IPS-18a (cell line): ENCODE measurements around the gene ATP2A2.

Experiments
- H3K27ac ChIP-seq: one replicate; pipeline ENCODE4 v1.5.1; 2013; ENCODE audit warnings: low read length
- H3K27me3 ChIP-seq: one replicate; pipeline ENCODE4 v1.6.1; 2013; ENCODE audit warnings: mild to moderate bottlenecking, low read length; ENCODE audit not compliant: control insufficient read depth, insufficient read depth
- H3K36me3 ChIP-seq: one replicate; pipeline ENCODE4 v1.6.1; 2013; ENCODE audit warnings: low read depth, low read length; ENCODE audit not compliant: control insufficient read depth
- H3K4me1 ChIP-seq: one replicate; pipeline ENCODE4 v1.6.1; 2013; ENCODE audit warnings: low read depth, low read length; ENCODE audit not compliant: control insufficient read depth
- H3K4me3 ChIP-seq: one replicate; pipeline ENCODE4 v1.5.1; 2013; ENCODE audit warnings: low read length
- H3K9ac ChIP-seq: one replicate; pipeline ENCODE4 v1.6.1; 2013; ENCODE audit warnings: mild to moderate bottlenecking, low read length, moderate library complexity
- H3K9me3 ChIP-seq: one replicate; pipeline ENCODE4 v1.6.1; 2013; ENCODE audit warnings: low read depth, low read length; ENCODE audit not compliant: control insufficient read depth

ATP2A2 gene

DNA sequence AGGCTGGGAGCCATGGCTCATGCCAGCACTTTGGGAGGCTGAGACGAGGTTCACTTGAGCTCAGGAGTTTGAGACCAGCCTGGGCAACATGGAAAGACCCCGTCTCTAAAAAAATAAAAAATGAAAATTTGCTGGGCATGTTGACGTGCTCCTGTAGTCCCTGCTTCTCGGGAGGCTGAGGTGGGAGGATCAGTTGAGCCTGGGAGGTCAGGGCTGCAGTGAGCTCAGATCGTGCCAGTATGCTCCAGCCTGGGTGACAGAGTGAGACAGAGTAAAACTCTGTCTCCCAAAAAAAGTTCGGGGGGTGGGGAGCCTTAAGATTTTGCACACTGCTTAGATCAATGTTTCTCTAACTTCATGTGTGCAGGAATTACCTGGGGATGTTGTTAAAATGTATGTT is 30.9 kb downstream of the ATP2A2 start:
- no peak overlapping the region for H3K27ac ChIP-seq
- no peak overlapping the region for H3K9ac ChIP-seq
- no peaks in the 10 kb centered on the region for H3K4me1 ChIP-seq
- H3K36me3 ChIP-seq, result peaks cover 24% of the 10 kb centered on the region
- no peaks in the 10 kb centered on the region for H3K27me3 ChIP-seq
- H3K4me3 ChIP-seq, result no peak overlapping the region
- no peaks in the 10 kb centered on the region for H3K9me3 ChIP-seq

DNA sequence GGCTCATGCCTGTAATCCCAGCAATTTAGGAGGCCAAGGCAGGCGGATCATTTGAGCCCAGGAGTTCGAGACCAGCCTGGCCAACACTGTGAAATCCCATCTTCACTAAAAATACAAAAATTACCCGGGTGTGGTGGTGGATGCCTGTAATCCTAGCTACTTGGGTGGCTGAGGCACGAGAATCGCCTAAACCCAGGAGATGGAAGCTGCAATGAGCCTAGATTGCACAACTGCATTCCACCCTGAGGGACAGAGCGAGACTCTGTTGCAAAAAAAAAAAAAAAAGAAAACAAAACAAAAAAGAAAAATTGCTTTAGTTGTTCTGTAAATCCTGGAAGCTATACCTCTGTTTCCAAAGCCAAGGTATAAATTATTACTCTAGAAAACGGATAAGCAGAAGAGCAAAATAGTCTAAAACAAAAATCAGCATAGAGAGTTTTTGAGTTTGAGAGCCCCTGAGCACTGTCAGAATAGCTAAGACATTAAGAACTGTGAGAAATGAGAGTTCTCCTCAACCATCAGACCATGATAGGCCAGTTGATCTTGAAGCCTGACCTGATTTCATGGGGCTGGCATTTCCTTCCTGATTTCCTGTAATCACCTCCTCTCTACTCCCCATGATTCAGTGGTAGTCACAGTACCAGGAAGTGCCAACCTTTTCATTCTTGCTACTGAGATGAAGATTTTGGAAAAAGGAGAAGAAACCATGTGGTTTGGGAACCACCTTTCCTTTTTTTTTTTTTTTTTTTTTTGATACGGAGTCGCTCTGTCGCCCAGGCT is 31.7 kb downstream of the ATP2A2 start:
- H3K4me3 ChIP-seq, result no peak overlapping the region
- no peaks in the 10 kb centered on the region for H3K27me3 ChIP-seq
- H3K4me1 ChIP-seq, result no peaks in the 10 kb centered on the region
- H3K36me3 ChIP-seq, result peaks cover 28% of the 10 kb centered on the region
- no peak overlapping the region for H3K27ac ChIP-seq
- no peak overlapping the region for H3K9ac ChIP-seq
- no peaks in the 10 kb centered on the region for H3K9me3 ChIP-seq

DNA sequence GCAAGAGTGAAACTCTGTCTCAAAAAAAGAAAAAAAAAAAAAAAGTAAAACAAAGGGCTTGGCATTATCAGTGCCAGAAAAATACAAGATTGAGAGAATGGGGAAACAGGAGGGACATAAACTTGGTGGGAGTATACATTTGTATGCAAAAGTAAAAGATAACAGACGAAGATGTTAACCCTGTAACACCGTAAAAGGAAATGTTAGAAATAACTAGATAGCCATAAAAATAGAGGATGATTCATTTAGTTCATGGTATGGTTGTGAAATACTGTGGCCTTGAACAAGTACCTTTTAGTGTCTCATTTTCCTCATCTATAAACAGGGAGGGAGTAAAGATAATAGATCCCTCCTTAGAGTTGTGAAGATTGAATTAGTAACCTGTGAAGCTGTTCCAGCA is 33.3 kb downstream of the ATP2A2 start:
- Histone ChIP-seq H3K36me3 (peaks cover 29% of the 10 kb centered on the region), H3K4me1 (no peaks in the 10 kb centered on the region), H3K4me3 (no peak overlapping the region), H3K9ac (no peak overlapping the region), H3K27me3 (no peaks in the 10 kb centered on the region), H3K9me3 (no peaks in the 10 kb centered on the region), H3K27ac (no peak overlapping the region)

DNA sequence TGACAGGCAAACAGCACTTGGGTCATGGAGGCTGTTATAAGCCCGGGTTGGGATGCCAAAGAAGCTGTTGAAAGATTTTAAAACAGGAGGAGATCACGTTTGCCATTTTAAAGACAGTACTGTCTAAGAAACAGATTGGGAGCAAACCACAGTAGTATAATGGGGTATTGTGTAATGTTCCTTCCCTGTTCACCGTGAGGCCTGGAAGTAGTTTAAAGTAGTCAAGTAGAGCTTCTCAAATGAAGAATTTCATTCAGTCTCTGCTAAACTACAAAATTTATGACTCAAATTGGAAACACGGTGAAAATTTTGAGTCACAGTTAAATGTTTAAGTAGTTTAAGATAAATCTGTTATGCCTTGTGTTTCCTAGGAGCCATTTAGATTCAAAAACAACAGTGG is 35.8 kb downstream of the ATP2A2 start:
- no peaks in the 10 kb centered on the region for H3K4me1 ChIP-seq
- no peak overlapping the region for H3K4me3 ChIP-seq
- no peaks in the 10 kb centered on the region for H3K9me3 ChIP-seq
- peaks cover 33% of the 10 kb centered on the region for H3K36me3 ChIP-seq
- H3K27ac ChIP-seq, result no peak overlapping the region
- H3K9ac ChIP-seq, result no peak overlapping the region
- no peaks in the 10 kb centered on the region for H3K27me3 ChIP-seq

DNA sequence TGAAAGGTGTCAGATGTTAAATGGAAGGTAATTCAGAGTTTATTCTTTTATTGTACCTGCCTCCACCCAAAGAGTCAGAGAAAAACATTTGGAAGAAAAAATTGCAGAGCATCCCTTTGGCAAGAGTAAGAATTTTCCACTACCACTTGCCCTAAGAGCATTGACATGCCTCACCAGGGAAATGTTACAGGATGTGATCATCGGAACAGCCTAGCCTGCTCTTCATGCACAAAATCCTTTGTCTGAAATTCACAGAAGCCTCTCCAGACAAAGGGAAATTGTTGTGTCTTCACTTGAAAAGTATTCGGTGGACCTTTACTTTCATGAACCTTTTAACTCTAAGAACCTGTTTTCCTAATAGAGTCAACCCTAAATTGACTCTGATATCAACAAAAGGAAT is 36.9 kb downstream of the ATP2A2 start:
- H3K27ac ChIP-seq, result no peak overlapping the region
- H3K27me3 ChIP-seq, result no peaks in the 10 kb centered on the region
- peaks cover 35% of the 10 kb centered on the region for H3K36me3 ChIP-seq
- no peaks in the 10 kb centered on the region for H3K4me1 ChIP-seq
- H3K9ac ChIP-seq, result no peak overlapping the region
- H3K9me3 ChIP-seq, result no peaks in the 10 kb centered on the region
- no peak overlapping the region for H3K4me3 ChIP-seq

DNA sequence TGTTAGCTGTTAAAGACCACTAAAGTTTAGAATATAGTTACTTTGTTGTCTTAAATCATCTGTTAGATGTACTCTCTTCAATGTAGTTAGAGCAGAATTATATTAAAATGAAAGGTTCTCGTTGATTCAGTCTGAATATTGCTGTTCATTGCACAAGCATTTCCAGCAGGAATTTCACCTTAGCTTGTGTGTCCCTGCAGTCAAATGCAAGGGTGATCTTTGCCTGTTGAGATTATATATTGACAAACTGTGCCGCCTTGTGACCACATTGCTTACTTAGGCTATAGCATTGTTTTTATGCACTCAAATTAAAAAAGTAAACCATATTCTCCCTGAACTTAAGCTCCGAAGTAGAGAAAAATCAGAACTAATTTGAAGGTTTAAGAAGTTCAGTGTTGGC is 39.5 kb downstream of the ATP2A2 start:
- Histone ChIP-seq H3K4me3 (no peak overlapping the region), H3K27me3 (no peaks in the 10 kb centered on the region), H3K27ac (no peak overlapping the region), H3K4me1 (no peaks in the 10 kb centered on the region), H3K36me3 (peaks cover 44% of the 10 kb centered on the region), H3K9ac (no peak overlapping the region), H3K9me3 (no peaks in the 10 kb centered on the region)

DNA sequence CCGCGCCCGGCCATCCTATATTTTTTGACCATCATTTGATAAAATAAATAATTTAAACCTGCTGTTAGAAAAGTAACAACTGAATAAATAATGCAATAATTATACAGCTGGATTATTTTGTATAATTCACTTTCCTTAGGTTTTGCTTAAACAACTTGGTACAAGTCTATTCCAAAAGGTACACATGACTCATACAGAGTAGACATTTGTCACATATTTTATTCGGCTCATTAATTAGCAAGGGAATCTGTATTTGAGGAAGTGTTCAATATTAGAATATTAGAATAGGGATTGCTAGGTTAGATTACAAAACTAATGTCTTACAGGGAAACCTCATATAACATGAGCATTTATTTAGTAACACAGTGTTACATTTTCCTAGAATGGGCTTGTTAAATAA is 48.7 kb downstream of the ATP2A2 start:
- Histone ChIP-seq H3K4me3 (no peak overlapping the region), H3K27me3 (no peaks in the 10 kb centered on the region), H3K9ac (no peak overlapping the region), H3K36me3 (peaks cover 83% of the 10 kb centered on the region), H3K4me1 (no peaks in the 10 kb centered on the region), H3K9me3 (no peaks in the 10 kb centered on the region), H3K27ac (no peak overlapping the region)

DNA sequence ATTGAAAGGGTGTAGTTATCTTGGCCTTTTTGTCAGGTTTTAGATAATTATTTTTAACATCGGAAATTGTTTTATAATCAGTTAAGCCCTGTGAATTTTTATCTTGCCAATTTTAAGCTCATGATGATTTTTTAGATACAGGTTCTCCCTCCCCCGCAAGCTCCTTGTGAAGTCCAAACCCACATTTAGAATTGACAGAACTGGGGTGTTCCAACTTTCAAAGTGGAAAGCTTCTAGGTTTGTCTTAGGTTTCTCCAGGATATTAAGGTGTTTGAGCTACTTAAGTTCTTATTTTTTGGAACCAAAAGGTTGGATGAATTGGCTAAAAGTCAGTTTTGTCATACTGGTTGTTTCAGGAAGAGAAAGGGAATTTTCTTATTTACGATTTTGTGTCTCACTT is 49.1 kb downstream of the ATP2A2 start:
- H3K27ac ChIP-seq, result no peak overlapping the region
- no peaks in the 10 kb centered on the region for H3K27me3 ChIP-seq
- no peak overlapping the region for H3K9ac ChIP-seq
- H3K4me3 ChIP-seq, result no peak overlapping the region
- H3K4me1 ChIP-seq, result no peaks in the 10 kb centered on the region
- H3K9me3 ChIP-seq, result no peaks in the 10 kb centered on the region
- peaks cover 87% of the 10 kb centered on the region for H3K36me3 ChIP-seq

DNA sequence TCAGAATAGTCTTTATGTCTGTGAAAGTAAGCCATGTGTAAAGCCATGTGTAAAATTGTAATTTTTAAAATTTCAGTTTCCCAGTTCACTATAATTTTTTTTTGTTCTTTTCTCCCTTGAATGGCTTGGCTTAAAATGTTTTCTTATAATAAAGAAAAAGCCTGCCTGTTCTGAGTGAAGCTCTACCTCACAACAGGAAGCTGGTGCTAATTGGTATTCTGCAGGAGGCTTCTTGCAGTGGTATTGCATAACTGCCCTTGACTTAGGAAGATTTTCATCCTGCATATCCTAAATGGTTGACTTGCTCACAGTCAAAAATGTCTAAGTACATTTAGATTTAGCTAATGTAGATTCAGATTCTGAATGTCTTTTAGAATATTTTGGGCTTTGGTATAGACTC is 49.5 kb downstream of the ATP2A2 start:
- Histone ChIP-seq H3K36me3 (peaks cover 87% of the 10 kb centered on the region), H3K9ac (no peak overlapping the region), H3K4me1 (no peaks in the 10 kb centered on the region), H3K27ac (no peak overlapping the region), H3K4me3 (no peak overlapping the region), H3K27me3 (no peaks in the 10 kb centered on the region), H3K9me3 (no peaks in the 10 kb centered on the region)

DNA sequence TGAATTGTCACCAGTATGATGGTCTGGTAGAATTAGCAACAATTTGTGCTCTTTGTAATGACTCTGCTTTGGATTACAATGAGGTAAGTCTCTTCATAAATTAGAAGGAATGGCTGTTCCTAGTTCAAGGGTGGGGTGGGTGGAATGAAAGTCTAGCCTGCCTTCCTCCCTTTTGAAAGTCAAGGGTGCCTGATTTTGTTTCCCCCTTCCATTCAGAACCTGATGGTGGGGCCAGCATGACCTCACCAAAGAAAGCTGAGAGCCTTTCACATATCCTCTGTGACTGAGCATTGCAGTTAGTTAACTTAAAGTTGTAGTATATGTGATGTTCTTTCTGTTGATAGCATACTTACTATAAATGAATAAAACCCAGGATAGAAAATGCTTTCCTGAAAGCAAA is 52.2 kb downstream of the ATP2A2 start:
- Histone ChIP-seq H3K27ac (no peak overlapping the region), H3K36me3 (peaks cover 90% of the 10 kb centered on the region), H3K9me3 (no peaks in the 10 kb centered on the region), H3K4me3 (no peak overlapping the region), H3K4me1 (no peaks in the 10 kb centered on the region), H3K9ac (no peak overlapping the region), H3K27me3 (no peaks in the 10 kb centered on the region)

DNA sequence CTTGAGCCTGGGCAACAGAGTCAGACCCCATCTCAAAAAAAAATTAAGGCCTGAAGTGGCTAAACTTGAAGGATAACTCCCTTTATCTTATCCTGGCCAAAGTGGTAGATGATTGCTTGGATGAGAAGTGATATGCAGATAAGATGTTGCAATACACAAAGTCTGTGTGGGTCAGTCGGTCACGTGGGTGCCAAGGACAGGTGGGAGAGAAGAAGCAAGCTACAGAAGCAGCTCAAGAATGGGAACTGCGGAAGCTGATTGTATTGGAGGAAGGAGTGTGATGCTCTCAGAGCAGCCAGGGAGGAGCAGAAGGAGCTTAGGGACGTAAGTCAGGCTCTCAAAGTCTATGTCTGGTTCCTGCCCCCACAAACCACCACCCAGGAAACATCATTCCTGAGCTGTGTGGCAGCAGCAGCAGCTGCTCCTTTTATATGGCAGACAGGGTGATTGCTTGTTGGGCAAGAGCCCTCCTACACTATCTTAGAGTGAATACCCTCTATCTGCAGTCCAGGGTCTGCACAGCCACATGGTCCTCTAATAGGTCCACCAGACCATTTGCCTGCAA is 54.5 kb downstream of the ATP2A2 start:
- Histone ChIP-seq H3K4me3 (no peak overlapping the region), H3K9me3 (no peaks in the 10 kb centered on the region), H3K27ac (no peak overlapping the region), H3K27me3 (no peaks in the 10 kb centered on the region), H3K9ac (no peak overlapping the region), H3K36me3 (peaks cover 93% of the 10 kb centered on the region), H3K4me1 (no peaks in the 10 kb centered on the region)
